DMS 273 (cell line): Measurements from ENCODE around the gene IFRD2.

Source experiments
- DNase-seq: peaks from one replicate; lab custom pipeline; 2025; ENCODE audit not compliant: unreplicated experiment; lab: John Stamatoyannopoulos, UW

The IFRD2 gene

GRCh38 chr3:50292159-50293078 lies at the start of gene IFRD2:
Gene IFRD2 (minus strand): TSS chr3:50292429. CDS start chr3:50292274, 155 bp downstream.
- peak; percentile 98 for DNase-seq

DNA sequence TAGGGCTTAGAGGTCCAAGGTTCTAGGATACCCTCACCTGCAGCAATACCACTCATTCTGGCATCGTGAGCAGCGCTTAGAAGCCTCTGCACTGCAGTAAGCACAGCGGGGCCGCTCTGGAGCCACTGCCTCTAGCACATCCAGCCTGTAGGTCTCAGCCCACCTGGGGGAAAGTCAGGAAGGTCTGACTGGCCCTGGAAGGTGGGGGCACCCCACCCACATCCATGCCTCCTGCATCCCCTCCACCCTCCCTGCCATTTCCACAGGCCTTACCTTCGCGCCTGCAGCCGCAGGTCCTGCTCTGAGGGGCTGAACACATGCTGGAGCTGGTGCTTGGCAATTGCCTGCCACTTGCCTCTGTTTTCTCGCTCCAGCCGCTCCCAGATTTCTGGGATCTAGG lies 49.3 kb upstream of the IFRD2 start:
- no peak for DNase-seq

DNA sequence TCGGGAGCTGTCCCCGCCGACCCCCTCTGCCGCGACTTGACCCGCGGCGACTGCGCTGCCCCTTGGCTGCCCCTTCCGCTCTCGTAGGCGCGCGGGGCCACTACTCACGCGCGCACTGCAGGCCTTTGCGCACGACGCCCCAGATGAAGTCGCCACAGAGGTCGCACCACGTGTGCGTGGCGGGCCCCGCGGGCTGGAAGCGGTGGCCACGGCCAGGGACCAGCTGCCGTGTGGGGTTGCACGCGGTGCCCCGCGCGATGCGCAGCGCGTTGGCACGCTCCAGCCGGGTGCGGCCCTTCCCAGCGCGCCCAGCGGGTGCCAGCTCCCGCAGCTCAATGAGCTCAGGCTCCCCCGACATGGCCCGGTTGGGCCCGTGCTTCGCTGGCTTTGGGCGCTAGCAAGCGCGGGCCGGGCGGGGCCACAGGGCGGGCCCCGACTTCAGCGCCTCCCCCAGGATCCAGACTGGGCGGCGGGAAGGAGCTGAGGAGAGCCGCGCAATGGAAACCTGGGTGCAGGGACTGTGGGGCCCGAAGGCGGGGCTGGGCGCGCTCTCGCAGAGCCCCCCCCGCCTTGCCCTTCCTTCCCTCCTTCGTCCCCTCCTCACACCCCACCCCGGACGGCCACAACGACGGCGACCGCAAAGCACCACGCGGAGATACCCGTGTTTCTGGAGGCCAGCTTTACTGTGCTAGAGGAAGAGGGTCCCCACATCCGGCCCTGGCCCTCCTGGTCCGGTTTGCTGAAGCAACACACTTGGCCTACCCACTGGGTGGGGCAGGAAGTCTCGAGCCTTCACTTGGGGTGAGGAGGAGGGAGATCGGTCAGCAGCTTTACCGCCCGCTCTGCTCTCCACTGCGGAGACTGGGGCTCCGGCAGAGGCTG lies 48.5 kb upstream of the IFRD2 start, which contains the start of gene RASSF1:
RASSF1 (minus strand) TSS at position 389 of the 882 bp plus-strand sequence; CDS start at position 358, 31 bp downstream.
- DNase-seq: no peak

DNA sequence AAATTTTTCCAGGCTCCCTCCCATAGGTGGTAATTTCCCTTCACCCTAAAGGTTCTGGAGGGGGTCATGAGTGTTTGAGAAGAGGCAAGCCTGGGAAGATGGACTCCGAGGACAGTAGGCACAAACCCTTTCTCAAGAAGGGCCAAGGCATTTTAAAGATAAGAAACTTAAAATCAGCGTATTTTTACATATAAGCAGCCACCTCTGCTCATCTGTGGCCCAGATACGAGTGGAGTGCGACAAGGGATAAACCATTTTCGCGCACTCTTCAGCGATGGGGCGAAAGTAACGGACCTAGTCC lies 47.9 kb upstream of the IFRD2 start:
- no peak for DNase-seq

GRCh38 chr3:50339485-50340146 lies 47.4 kb upstream of the IFRD2 start:
- no peak for DNase-seq

GRCh38 chr3:50338965-50339364 lies 46.7 kb upstream of the IFRD2 start:
- no peak for DNase-seq

- peak; percentile 98 for DNase-seq
Measured at GRCh38 chr3:50337175-50337861, 45.1 kb upstream of the IFRD2 start.

DNA sequence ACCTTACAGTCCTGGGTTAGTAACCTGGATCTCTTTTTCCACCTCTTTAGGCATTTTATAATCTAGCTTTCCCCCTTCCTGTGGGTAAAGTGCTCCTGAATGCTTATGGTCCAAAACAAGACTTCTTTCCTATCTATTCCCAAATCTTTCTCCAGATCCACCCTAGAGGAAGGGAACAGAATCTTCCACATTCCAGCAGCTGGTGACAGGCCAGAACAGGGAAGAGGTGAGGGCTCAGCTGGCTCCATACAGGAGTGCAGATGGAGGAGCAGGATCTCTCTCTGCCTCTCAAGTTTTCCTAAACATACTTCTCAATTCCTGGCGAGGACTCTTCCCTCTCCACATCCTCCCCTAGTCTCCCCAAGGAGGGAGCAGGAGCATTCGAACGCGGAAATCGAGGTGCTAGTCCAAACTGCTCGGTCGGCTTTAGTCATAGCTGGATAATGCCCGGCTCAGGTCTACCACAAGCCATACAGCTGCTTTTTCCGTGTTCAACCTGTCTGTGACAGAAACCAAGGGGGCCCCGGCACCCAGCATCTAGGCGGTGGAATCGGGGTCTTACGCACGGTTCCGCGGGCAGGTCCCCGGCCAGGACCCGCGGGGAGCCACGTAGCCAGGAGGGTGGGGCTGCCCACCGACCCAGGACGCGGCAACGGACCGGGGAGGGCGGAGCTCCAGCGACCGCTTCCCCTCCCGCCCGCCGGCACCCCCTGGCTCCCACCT lies 44.4 kb upstream of the IFRD2 start:
- DNase-seq: peak; percentile 50

DNA sequence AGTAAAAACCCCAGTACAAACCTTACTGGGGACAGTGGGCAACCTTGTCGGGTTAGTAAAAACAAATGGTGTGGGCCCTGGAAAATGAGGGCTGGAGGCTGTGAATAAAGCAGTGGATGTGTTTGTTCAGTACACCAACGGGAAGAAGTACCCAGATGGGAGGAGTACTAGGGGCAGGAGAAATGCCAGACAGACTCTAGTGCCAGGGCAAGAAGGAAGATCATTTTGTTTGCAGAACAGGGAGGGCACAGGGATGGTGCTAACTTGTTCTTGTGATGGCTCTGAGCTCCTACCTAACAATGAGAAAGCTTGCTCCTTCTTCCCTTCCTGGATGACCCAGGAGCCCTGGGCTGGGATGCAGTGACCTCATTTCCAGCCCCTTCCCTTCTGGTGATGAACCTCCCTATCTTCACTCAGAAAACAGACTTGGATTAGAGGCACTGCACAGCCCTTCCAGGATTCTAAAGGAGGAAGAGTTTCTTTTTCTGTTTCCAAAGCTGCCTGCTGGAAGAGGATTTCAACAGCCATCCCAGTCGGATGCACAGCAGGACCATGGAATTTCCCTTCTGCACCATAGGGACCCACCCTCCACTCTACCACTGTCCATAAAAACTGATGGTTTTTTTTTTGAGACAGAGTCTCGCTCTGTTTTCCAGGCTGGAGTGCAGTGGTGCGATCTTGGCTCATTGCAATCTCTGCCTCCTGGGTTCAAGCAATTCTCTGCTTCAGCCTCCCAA lies 42.3 kb upstream of the IFRD2 start:
- no peak for DNase-seq

GRCh38 chr3:50333744-50334328 lies 41.6 kb upstream of the IFRD2 start:
- DNase-seq: no peak

DNA sequence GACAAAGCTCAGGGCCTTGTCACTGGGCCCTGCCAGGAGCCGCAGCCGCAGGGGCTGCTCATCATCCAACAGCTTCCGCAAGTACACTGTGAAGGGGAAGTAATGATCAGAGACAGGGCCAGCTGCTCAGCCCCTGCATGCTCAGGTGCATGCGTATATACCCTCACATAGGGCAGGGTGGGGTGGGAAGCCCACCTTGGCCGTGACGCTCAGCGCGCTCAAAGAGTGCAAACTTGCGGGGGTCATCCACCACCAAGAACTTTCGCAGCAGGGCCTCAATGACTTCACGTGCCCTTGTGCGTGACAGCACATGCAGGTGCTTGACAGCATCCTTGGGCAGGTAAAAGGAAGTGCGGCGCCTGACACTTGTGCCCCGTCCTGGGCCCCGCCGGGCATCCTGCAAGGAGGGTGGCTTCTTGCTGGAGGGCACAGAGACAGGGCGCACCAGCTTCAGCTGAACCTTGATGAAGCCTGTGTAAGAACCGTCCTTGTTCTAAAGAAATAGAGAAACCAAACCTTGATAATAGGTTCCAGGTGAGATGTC lies 39.2 kb upstream of the IFRD2 start:
- DNase-seq: no peak

GRCh38 chr3:50330330-50330729 lies 38.1 kb upstream of the IFRD2 start:
- no peak for DNase-seq

- peak; percentile 97 for DNase-seq
Measured at GRCh38 chr3:50327943-50328691, 35.9 kb upstream of the IFRD2 start, which contains the start of gene TUSC2. Gene TUSC2 (minus strand): TSS chr3:50328223. CDS start chr3:50328099, 124 bp downstream.

DNA sequence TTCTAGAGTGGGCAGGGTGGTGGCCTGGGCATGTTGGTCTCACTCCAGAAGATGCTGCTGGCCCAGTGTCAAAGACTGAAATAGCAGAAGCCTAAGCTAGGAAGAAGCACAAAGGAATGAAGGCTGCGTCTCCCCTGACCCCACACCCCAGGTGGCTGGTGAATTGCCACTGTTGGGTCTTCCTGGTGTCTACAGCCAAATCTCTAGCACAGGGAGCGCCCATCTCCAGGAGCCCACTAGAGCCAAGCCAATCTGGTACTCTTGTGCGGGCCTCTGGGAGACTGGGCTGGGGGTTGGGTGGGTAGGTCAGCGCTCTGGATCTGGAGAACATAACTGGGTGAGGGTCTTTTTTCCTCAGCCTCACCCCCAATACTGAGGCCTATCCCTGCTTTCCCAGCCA lies 34.9 kb upstream of the IFRD2 start:
- DNase-seq: no peak

DNA sequence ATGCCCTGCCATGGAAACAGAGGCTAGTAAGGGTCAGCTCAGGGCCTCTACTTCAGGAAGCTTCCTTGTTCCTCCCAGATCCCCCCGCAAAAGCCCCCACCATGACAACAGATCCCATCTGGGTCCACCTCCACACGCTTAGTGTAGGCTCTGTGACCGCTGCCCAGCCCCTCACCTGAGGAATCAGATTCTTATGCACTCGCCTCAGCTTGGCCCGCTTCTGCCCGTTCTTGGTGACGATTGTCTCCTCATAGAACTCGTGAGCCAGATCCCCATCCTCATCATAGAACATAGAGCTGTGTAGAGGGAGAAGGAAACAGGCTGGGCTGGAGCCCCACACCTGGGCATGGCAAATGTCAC lies 33.9 kb upstream of the IFRD2 start:
- no peak for DNase-seq

- no peak for DNase-seq
Measured at GRCh38 chr3:50325497-50326181, 33.4 kb upstream of the IFRD2 start.

- DNase-seq: no peak
Measured at GRCh38 chr3:50325113-50325480, 32.9 kb upstream of the IFRD2 start.
